ENCODE results near the gene AARS2. TPM values are rescaled to one million over a fixed set of nuclear protein-coding genes. Genes with fewer than 3 reads are reported as not detected.

AARS2 gene
- total and polyA plus RNA-seq, 9 of the 15 experiments (the other 6 are each of a cell fraction or from before 2014, with no cell fraction given): 0.97 to 34.0 (median 18.3) TPM

DNA sequence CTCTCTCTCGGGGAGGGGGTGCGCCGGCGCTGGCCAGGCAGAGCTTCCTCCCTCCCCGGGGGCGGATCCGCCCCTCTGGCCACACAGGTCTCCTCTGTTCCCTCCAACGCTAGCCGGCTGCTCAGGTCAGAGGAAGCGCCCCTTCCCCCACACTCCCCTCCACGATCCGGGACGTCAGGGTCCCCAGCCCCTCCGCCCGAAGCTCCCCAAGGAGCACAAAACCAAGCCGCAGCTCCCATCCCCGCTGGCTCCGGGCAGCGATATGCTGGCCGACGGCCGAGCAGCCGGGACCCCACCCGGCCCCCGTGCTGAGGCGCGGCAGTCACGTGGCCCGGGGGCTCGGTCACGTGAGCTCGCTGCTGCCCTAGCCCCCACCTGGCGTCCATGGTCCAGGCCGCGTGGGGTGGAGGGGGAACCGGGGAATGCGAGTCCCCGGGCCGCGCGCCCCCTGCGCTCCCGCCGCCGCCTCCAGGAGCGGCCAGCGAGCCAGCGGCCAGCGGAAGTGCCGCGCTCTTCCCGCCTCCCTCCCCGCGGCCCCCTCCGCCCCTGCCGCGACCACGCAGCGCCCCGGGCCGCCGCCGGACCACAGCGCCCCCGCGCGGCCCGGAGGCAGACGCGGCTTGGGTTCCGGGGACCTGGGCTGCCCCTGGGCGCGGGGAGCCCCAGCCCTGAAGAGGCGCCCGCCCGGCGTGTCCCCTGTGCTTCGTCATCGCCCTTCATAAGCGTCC is 56.0 kb downstream of the AARS2 start, which contains the start of gene SLC35B2 (continued):
- TF ChIP-seq REST (IDR thresholded peaks at IDR 0.05; ENCODE audit: borderline replicate concordance): peak; percentile 95
- TF ChIP-seq REST (CRISPR knock-in tag; IDR thresholded peaks at IDR 0.05; ENCODE audit: low read depth): peak; percentile 19; the same call in 1 of the 2 replicates
- TF ChIP-seq POLR2AphosphoS2 (IDR thresholded peaks at IDR 0.05; ENCODE audit: low read length): no peak; the same call in 1 of the 2 replicates
- no peak for TF ChIP-seq GTF2A2 (tag; IDR thresholded peaks at IDR 0.05)
- no peak for TF ChIP-seq SRSF7 (optimal IDR thresholded peaks at IDR 0.05; ENCODE audit: low read depth, low read length)
- TF ChIP-seq ZC3H4 (CRISPR knock-in tag; IDR thresholded peaks at IDR 0.05; ENCODE audit: borderline replicate concordance): no peak
- 0 out of 2 replicates have a peak, but pooled peaks have one; percentile 65 for TF ChIP-seq ETV5 (CRISPR knock-in tag; IDR thresholded peaks at IDR 0.05; ENCODE audit: low read depth)
- no peak for TF ChIP-seq COPS2 (conservative IDR thresholded peaks at IDR 0.05)
- TF ChIP-seq XRCC3 (IDR thresholded peaks at IDR 0.05): no peak
- peak; percentile 87 for TF ChIP-seq KDM5B (IDR thresholded peaks at IDR 0.05; ENCODE audit: insufficient replicate concordance, low read depth, low read length)
- TF ChIP-seq CREM (IDR thresholded peaks at IDR 0.05; ENCODE audit: low read depth): peak; percentile 87
- TF ChIP-seq, protein P1, sequence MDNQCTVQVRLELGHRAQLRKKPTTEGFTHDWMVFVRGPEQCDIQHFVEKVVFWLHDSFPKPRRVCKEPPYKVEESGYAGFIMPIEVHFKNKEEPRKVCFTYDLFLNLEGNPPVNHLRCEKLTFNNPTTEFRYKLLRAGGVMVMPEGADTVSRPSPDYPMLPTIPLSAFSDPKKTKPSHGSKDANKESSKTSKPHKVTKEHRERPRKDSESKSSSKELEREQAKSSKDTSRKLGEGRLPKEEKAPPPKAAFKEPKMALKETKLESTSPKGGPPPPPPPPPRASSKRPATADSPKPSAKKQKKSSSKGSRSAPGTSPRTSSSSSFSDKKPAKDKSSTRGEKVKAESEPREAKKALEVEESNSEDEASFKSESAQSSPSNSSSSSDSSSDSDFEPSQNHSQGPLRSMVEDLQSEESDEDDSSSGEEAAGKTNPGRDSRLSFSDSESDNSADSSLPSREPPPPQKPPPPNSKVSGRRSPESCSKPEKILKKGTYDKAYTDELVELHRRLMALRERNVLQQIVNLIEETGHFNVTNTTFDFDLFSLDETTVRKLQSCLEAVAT (IDR thresholded peaks at IDR 0.05): 0 out of 4 replicates have a peak, but pooled peaks of 1 of the 2 experiments have one; percentile 34
- peak; percentile 88; the same call in 1 of the 2 replicates for TF ChIP-seq ELF1 (tag; IDR thresholded peaks at IDR 0.05)
- no peak for TF ChIP-seq NUFIP1 (IDR thresholded peaks at IDR 0.05; ENCODE audit: partially characterized antibody)
- TF ChIP-seq YBX1 (IDR thresholded peaks at IDR 0.05): no peak
- TF ChIP-seq CREB3 (tag; conservative IDR thresholded peaks at IDR 0.05; ENCODE audit: low read depth): no peak
- peak; percentile 62 for TF ChIP-seq PCBP2 (IDR thresholded peaks at IDR 0.05; ENCODE audit: low read depth, low read length, poor library complexity, severe bottlenecking)
- TF ChIP-seq KDM4B (IDR thresholded peaks at IDR 0.05; ENCODE audit: borderline replicate concordance in 2 of 2, low read depth in 1 of 2): peak in 1 of 2 experiments; percentile 83; a peak in 2 of 4 replicates
